Nephron (organoid): Measurements from ENCODE around the gene RNASEH2A.

Experiments
- H3K27ac Mint-ChIP-seq, 3 experiments: 2 replicates each; pipeline ENCODE4 v1.8.0; 2020; ENCODE audit warnings: mixed read lengths in 3 of 3, mild to moderate bottlenecking in 2 of 3, moderate library complexity in 1 of 3
- H3K27me3 Mint-ChIP-seq: 2 replicates; pipeline ENCODE4 v1.8.0; 2021; ENCODE audit warnings: low read depth, mild to moderate bottlenecking, moderate library complexity, mixed read lengths
- H3K36me3 Mint-ChIP-seq: 2 replicates; pipeline ENCODE4 v1.8.0; 2020; ENCODE audit warnings: low read depth, mixed read lengths
- H3K4me1 Mint-ChIP-seq: 2 replicates; pipeline ENCODE4 v1.8.0; 2020; ENCODE audit warnings: mixed read lengths
- H3K4me3 Mint-ChIP-seq, 3 experiments: 2 replicates each; pipeline ENCODE4 v1.8.0; 2020; ENCODE audit warnings: mild to moderate bottlenecking in 3 of 3, mixed read lengths in 3 of 3, moderate library complexity in 2 of 3
- H3K9me3 Mint-ChIP-seq: 2 replicates; pipeline ENCODE4 v1.8.0; 2020; ENCODE audit warnings: mixed read lengths
- CTCF ChIP-seq, 3 experiments: fragments of 200-600 bp; sonication (generic); IDR thresholded peaks; one replicate each; pipeline ENCODE4 v1.5.0; 2021; ENCODE audit warnings: antibody characterized with exemption in 3 of 3; ENCODE audit not compliant: unreplicated experiment in 3 of 3

The RNASEH2A gene

GRCh38 chr19:12766051-12766521 lies 40.3 kb upstream of the RNASEH2A start:
- Mint-ChIP-seq H3K36me3 (peaks cover 24% of the 10 kb centered on the region), H3K4me3 (peak overlapping the region; percentile 23 to 74 (median 71)), H3K27ac (no peak overlapping the region), H3K4me1 (peaks cover 9% of the 10 kb centered on the region), H3K27me3 (peaks cover 4% of the 10 kb centered on the region), H3K9me3 (no peaks in the 10 kb centered on the region)
- peak; percentile 64 to 67 (median 66) for TF ChIP-seq CTCF (IDR thresholded peaks at IDR 0.05; ENCODE audit: unreplicated experiment in 3 of 3)

- TF ChIP-seq CTCF (IDR thresholded peaks at IDR 0.05; ENCODE audit: unreplicated experiment in 3 of 3) = no peak
- no peak overlapping the region for H3K4me3 Mint-ChIP-seq
- H3K4me1 Mint-ChIP-seq = peaks cover 9% of the 10 kb centered on the region
- H3K27me3 Mint-ChIP-seq = peaks cover 4% of the 10 kb centered on the region
- H3K27ac Mint-ChIP-seq = no peak overlapping the region
- H3K36me3 Mint-ChIP-seq = peaks cover 20% of the 10 kb centered on the region
- no peaks in the 10 kb centered on the region for H3K9me3 Mint-ChIP-seq
Measured at GRCh38 chr19:12767150-12767549, 39.2 kb upstream of the RNASEH2A start.

GRCh38 chr19:12767666-12768065 lies 38.7 kb upstream of the RNASEH2A start:
- Mint-ChIP-seq H3K27ac (no peak overlapping the region), H3K4me1 (peaks cover 9% of the 10 kb centered on the region), H3K36me3 (peaks cover 20% of the 10 kb centered on the region), H3K4me3 (no peak overlapping the region), H3K9me3 (no peaks in the 10 kb centered on the region), H3K27me3 (peaks cover 4% of the 10 kb centered on the region)
- no peak for TF ChIP-seq CTCF (IDR thresholded peaks at IDR 0.05; ENCODE audit: unreplicated experiment in 3 of 3)

GRCh38 chr19:12769689-12770088 lies 36.7 kb upstream of the RNASEH2A start:
- no peak for TF ChIP-seq CTCF (IDR thresholded peaks at IDR 0.05; ENCODE audit: unreplicated experiment in 3 of 3)
- peaks cover 17% of the 10 kb centered on the region for H3K4me1 Mint-ChIP-seq

GRCh38 chr19:12770922-12771321 lies 35.5 kb upstream of the RNASEH2A start:
- Mint-ChIP-seq H3K36me3 (peaks cover 4% of the 10 kb centered on the region), H3K9me3 (no peaks in the 10 kb centered on the region), H3K4me1 (peaks cover 17% of the 10 kb centered on the region), H3K27ac (no peak overlapping the region), H3K27me3 (peaks cover 4% of the 10 kb centered on the region), H3K4me3 (no peak overlapping the region)
- no peak for TF ChIP-seq CTCF (IDR thresholded peaks at IDR 0.05; ENCODE audit: unreplicated experiment in 3 of 3)

More at GRCh38 chr19:12769689-12770088, 36.7 kb upstream of the RNASEH2A start:
- Mint-ChIP-seq H3K27ac (peak overlapping the region in 1 of 3 experiments; percentile 38), H3K36me3 (peaks cover 13% of the 10 kb centered on the region), H3K27me3 (peaks cover 4% of the 10 kb centered on the region), H3K4me3 (peak overlapping the region; percentile 1 to 23 (median 17)), H3K9me3 (no peaks in the 10 kb centered on the region)

GRCh38 chr19:12772323-12772722 lies 34.1 kb upstream of the RNASEH2A start:
- H3K4me1 Mint-ChIP-seq = peaks cover 19% of the 10 kb centered on the region
- peaks cover 4% of the 10 kb centered on the region for H3K27me3 Mint-ChIP-seq
- no peaks in the 10 kb centered on the region for H3K36me3 Mint-ChIP-seq
- no peak overlapping the region for H3K4me3 Mint-ChIP-seq
- no peaks in the 10 kb centered on the region for H3K9me3 Mint-ChIP-seq
- TF ChIP-seq CTCF (IDR thresholded peaks at IDR 0.05; ENCODE audit: unreplicated experiment in 3 of 3) = no peak
- no peak overlapping the region for H3K27ac Mint-ChIP-seq
